CD4-positive, alpha-beta T cell treated with Interleukin-6 at 100 ng/mL for 8 hours (primary cell): ENCODE measurements around the gene MICU1.
"Not testable (repeated sequence)": the region's sequence is repeated elsewhere in the genome, so short reads cannot be mapped to it uniquely, and the experiment has no call there.

Experiments used
- DNase-seq: peaks from one replicate; pipeline ENCODE4 v3.0.0-alpha.2; 2020; ENCODE audit warnings: mixed read lengths, low spot score

Gene MICU1

DNA sequence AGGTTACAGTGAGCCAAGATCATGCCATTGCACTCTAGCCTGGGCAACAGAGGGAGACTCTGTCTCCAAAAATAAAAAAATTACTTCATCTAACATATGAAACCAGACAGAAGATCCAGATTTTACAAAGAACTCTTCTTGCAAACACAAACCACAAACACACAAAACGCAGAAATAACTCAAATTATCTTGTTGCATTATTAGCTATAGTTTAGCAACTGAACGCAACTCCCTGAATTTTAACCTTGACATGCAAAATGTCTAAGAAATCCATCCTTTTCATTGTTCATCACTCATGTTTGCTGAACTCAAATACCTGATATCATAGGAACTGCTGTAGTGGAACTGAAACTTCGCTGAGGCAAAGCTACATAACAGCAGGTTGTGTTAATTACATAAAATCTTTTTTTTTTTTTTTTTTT is 64.1 kb downstream of the MICU1 start:
- DNase-seq = no peak

DNA sequence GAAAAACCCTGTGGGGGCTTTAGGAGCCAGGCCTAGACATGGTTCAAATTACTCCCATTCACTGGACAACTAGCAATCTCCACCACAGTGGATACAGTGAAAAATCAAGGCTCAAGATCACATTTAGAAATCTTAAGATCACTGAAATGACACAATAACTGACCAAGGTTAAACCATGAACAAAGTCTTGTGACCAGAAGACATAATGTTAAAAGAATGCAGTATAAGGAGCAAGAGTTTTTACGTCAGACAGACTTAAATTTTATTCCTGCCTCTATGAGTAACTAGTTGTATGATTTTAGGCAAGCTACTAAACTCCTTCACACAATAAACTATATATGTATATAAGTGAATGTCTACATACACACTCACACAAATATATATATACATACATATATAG is 68.5 kb downstream of the MICU1 start:
- DNase-seq = no peak

- no peak for DNase-seq
Measured at GRCh38 chr10:72552857-72553256, 73.0 kb downstream of the MICU1 start.

DNA sequence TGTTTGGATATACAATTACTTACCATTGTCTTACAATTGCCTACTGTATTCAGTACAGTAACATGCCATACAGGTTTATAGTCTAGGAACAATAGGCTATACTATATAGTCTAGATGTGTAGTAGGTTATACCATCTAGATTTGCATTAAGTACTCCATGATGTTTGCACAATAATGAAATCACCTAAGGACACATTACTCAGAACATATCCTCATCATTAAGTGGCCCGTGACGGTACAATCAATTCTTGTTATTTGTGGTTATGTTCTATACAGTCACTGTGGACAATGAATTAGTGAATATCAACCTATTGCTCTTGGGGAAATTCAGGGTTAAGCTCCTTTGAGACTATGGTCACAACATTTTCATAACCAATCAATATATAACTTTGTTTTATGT is 75.6 kb downstream of the MICU1 start:
- DNase-seq = no peak

DNA sequence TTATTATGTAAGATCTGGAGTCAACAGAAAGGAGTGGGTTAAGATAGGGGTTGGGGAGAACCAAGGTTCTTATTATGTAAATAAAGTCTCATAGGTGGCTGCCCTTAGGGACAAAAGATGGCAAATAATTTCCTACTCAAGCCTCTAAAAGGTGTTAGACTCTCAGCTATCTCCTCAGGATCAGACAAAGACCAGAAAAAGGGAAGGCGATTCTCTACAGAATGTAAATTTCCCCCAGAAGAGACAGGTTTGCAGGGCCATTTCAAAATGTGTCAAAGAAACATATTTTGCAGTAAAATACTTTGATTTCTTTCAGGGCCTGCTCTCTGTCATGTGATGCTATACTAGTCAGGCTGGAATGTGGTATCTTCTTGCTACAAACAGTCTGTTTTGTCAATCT is 80.3 kb downstream of the MICU1 start:
- no peak for DNase-seq

- DNase-seq = not testable (repeated sequence)
Measured at GRCh38 chr10:72543855-72544254, 82.0 kb downstream of the MICU1 start.

DNA sequence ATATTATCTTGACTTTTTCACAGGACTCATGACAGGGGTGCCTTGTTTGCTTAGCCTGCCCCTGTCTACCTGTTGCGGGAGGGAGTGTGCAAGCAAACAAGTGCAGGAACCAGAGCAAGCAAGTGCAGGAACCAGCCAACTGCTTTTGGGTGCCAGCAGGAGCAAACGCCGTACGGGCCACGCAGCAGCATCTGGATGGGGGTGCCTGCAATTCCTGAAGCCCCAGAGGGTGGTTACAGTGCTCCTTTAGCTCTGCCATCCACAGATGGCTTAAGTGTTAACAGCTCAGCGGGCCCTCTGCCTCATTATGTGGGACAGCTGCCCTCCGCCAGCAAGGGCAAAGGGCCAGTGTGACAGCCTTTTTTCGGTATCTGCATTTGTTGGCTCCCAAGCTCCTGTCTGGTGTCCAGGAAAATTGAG is 83.5 kb downstream of the MICU1 start:
- no peak for DNase-seq

- no peak for DNase-seq
Measured at GRCh38 chr10:72541337-72541736, 84.5 kb downstream of the MICU1 start.

- no peak for DNase-seq
Measured at GRCh38 chr10:72540193-72540807, 85.6 kb downstream of the MICU1 start.

DNA sequence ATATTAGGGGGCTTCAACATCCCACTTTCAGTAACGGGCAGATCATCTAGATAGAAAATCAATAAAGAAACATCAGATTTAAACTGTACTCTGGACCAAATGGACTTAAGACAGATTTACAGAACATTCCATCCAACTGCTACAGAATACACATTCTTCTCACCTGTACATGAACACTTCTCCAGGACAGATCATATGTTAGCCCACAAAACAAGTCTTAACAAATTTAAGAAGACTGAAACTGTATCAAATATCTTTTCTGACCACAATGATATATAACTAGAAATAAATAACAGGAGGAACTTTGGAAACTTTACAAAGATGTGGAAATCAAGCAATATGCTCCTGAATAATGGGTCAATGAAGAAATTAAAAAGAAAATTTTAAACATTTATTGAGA is 86.7 kb downstream of the MICU1 start:
- no peak for DNase-seq

DNA sequence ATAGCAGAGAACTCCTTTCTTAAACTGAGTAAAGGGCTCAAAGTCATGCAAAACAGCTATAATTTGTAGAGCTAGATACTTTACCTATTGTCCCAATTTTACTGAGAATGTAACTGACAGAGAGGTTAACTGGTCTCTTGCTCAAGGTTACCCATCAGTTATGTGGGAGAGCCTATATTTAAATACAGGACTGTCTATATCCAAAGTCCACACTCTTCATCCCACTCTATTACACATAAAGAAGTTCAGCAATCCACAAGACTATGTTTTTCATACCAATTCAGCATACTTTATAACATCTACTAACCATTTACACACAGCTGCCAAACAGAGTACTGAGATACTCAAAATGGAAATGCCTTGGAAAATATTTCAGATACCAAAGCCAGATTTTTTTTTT is 100.2 kb downstream of the MICU1 start:
- DNase-seq = no peak

- DNase-seq = no peak
Measured at GRCh38 chr10:72525277-72525676, 100.6 kb downstream of the MICU1 start.

GRCh38 chr10:72524489-72524888 is 101.4 kb downstream of the MICU1 start:
- DNase-seq = no peak

DNA sequence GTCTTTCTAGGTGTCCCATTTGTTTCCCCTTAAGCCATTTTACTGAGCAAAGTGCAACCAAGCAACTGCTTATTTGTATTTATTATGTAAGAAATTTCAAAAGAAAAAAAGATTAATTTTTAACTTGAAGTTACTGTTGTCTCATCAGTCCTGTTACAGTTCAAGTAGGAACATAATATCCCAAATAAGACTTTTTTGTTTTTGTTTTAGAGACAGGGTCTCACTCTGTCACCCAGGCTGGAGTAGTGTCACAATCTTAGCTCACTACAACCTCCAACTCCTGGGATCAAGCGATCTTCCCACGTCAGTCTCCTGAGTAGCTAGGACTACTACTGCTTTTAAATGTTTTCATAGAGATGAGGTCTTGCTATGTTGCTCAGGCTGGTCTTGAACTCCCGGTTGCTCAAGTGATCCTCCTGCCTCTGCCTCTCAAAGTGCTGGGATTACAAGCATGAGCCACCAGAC is 101.9 kb downstream of the MICU1 start:
- DNase-seq = no peak

DNA sequence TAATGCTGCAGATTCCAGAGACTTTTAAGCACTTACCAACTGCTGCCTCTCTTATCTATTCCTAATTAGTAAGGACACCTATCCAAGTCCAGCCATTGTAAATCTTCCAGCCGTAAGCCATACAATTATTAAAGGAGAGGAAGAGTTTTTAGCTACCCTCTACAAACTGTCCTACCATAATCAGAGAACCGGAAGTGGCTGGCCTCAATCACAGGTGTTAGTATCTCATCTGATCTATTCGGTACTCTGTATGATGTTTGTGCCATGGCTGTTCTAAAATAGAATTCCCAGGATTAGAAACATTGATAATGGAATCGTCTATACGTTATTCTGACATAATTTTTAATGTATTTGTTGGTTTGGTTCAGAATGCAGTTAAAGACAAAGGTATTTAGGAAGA is 102.8 kb downstream of the MICU1 start:
- no peak for DNase-seq

- no peak for DNase-seq
Measured at GRCh38 chr10:72517244-72517643, 108.6 kb downstream of the MICU1 start.

DNA sequence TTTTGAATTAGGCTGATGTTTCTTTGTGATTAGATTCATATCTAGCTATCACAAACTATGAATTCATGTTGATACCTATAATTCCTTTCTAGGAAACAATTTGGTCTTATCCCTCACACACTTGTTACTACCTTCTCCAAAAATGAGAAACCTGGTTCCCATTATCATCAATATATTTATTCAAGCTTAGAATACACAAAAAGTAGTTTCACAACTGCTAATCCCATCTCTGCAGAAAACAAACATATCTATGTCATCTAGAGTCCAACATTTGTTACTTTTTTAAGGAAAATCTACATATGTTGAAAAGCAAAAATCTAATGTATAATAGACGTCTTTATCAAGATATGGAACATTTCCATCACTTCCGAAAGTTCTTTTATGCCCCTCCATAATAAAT is 110.4 kb downstream of the MICU1 start:
- no peak for DNase-seq

DNA sequence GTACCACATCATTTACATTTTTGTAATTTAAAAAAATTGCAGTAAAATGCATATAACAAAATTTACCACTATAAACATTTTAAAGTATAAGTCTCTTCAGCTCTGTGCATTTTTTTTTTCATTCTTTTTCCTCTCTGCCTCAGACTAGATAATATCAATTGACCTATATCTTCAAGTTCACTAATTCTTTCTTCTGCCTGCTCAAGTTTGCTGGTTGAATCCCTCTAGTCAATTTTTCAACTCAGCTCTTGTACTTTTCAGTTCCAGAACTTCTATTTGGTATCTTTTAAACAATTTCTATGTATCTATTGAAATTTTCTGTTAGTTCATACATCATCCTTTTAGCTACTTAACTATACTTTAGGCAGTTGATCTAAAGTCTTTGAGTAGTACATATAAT is 112.0 kb downstream of the MICU1 start:
- DNase-seq = no peak

GRCh38 chr10:72511459-72511858 is 114.4 kb downstream of the MICU1 start:
- DNase-seq = no peak

DNA sequence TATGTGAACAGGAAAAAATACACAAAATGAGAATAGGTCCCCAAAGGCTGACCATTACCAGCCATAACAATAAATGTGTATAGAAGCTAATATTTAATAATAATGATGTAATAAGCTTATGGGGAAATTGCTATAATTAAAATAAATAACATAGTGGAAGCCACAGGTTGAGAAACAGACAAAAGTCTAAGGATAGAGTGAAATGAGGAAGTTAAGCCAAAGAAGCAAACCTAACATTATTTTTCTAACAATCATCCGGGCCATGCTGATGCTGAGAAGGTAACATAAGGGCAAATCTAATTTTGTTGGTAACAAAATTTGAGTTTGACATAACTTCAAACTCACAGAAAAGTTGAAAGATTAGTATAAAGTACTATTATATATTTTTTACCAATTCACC is 115.9 kb downstream of the MICU1 start:
- DNase-seq = no peak

GRCh38 chr10:72509206-72509799 is 116.6 kb downstream of the MICU1 start:
- DNase-seq = no peak

GRCh38 chr10:72508033-72508432 is 117.8 kb downstream of the MICU1 start:
- no peak for DNase-seq

DNA sequence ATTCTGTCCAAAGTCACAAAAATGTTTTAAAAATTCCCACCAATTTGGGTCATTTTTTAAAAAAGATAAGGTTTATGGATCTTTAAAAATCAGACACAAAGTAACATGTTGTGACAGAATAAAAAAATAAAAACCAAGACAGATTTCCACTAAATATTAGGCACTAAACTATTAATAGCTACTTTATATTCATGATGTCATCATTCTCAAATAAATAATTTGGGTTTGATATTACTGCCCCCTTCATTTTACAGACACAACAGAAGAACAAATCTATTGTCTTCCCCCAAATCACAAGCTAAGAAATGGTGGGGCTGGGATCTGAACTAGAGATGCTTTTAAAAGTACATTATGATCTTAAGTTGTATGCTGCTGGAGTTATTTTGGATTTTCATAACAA is 119.4 kb downstream of the MICU1 start:
- no peak for DNase-seq

DNA sequence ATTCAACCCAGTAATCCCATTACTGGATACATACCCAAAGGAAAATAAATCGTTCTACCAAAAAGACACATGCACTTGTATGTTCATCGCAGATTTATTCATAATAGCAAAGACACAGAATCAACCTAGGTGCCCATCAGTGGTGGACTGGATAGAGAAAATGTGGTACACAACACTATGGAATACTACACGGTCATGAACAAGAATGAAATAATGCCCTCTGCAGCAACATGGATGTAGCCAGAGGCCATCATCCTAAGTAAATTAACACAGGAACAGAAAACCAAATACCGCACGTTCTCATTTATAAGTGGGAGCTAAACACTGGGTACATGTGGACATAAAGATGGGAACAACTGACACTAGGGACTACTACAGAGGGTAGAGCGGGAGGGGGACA is 120.4 kb downstream of the MICU1 start:
- no peak for DNase-seq
